NCI-H2081 (cell line): Measurements from ENCODE around the gene TAGLN.

ENCODE experiments used
- DNase-seq, 2 experiments: peaks; one replicate each; lab custom pipeline; 2025; lab: John Stamatoyannopoulos, UW

The TAGLN gene

GRCh38 chr11:117199053-117199915 is at the start of gene TAGLN:
Gene TAGLN (plus strand): TSS chr11:117199370. CDS start chr11:117203014, 3,644 bp downstream.
- no peak for DNase-seq

DNA sequence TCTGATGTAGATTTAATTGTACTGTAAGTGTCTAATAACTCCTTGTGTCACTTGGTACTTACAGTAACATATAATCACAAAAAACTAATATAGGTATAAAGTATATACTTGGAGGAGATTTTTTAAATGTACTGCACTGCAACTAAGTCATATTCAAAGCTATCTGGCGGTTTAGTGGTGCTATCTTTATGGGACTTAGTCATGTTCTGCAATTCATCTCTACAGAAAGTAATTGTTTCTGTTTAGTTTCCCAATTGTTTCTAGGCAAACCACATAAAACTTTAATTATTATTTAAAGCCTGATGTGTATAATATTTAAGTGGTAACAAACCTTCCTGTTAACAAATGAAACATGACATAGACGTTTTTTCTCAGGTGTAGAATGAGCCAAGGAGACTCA is 47.1 kb upstream of the TAGLN start:
- no peak for DNase-seq

DNA sequence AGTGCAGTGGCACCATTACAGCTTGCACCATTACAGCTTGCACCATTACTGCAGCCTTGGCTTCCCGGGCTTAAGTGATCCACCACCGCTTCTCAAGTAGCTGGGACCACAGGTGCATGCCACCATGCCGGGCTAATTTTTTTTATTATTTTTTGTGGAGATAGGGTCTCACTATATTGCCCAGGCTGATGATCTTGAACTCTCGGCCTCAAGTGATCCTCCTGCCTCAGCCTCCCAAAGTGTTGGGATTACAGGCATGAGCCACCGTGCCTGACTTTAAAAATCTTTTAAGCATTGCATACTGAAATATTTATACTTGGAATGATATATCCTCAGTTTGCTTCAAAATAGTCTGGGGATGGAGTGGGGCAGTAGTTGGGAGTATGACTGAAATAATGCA is 44.7 kb upstream of the TAGLN start:
- no peak for DNase-seq

DNA sequence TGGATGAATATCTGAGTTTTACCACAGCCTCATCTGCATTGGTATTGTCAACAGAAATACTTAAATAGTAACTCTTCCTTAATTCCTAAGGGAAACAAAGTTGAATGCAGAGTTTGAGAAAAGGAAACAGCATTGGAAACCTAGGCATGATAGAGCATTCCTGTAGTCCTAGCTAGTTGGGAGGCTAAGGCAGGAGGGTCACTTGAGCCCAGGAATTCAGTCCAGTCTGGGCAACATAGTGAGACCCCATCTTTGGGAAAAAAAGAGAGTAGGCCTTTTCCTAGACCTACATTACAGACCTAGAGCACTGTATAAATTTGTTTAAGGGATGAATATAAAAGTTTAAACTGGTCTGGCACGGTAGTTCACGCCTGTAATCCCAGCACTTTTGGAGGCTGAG is 41.7 kb upstream of the TAGLN start:
- no peak for DNase-seq

GRCh38 chr11:117159892-117160291 is 39.3 kb upstream of the TAGLN start:
- DNase-seq = no peak

- no peak for DNase-seq
Measured at GRCh38 chr11:117160826-117161225, 38.3 kb upstream of the TAGLN start.

- DNase-seq = no peak
Measured at GRCh38 chr11:117166491-117166890, 32.7 kb upstream of the TAGLN start.

- no peak for DNase-seq
Measured at GRCh38 chr11:117169736-117170135, 29.4 kb upstream of the TAGLN start.

- no peak for DNase-seq
Measured at GRCh38 chr11:117170210-117170609, 29.0 kb upstream of the TAGLN start.

DNA sequence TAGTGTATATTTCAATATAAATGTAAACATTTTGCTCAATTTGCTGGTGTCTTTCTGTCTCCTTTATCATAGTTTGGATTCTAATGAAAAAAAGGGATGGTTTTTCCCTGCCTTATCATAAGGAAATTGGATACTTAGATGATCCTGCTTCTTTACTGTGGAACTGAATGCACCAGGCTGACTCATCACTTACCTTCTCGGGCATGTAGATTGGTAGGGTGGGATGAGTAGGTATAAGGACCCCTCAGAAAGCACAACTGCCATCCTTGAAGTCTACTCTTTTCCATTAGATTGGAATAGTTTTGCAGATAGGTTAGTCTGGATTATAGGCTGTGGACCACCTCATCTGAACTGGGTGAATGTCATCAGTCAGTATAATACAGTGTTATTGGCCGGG is 28.2 kb upstream of the TAGLN start:
- no peak for DNase-seq

DNA sequence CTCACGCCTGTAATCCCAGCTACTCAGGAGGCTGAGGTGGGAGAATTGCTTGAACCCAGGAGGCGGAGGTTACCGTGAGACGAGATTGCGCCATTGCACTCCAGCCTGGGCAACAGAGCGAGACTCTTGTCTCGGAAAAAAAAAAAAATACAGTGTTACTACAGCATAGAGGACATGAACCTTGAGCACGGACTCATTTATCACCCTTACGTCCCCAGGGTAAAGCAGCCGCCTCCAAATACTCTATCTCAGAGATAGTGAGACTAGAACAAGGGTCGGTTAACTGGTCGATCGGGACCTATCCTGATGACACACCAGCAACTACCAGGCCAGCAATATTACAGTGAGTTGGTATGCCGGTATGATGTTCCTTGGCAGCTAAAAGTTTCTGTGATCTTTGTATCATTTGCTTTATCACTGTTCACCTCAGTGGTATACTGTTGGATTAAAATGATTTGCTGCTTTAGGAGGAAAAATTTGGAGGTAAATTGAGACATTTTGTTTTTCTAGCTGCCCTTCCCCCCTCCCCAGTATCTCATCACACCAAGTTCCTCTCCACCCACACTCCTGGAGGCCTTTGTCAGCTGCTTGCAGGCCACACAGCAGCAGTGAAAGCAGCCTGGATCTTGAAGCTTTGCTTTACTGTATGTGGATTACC is 27.6 kb upstream of the TAGLN start:
- no peak for DNase-seq

- DNase-seq = no peak
Measured at GRCh38 chr11:117172724-117173421, 26.3 kb upstream of the TAGLN start.

- DNase-seq = no peak
Measured at GRCh38 chr11:117175104-117175503, 24.1 kb upstream of the TAGLN start.

DNA sequence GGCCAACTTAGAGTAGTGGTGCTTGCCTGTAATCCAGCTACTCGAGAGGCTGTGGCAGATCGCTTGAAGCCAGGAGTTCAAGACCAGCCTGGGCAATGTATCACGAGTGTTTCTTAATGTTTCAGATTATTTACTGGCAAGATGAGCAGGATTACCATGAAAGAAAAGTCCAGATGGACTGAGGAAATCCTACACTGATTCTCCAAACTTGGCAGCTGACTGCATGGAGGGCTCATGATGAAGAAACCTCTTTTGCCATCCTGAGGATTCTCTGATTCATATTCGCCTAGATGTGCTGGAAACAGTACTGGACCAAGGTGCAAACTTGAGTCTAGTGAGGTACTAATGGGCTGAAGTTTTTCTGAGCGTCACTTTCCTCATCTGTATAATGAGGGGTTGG is 23.4 kb upstream of the TAGLN start:
- no peak for DNase-seq

GRCh38 chr11:117176186-117176585 is 23.0 kb upstream of the TAGLN start:
- no peak for DNase-seq

- DNase-seq = no peak
Measured at GRCh38 chr11:117177534-117178209, 21.5 kb upstream of the TAGLN start.

- DNase-seq = peak; percentile 86 to 92
Measured at GRCh38 chr11:117178210-117179034, 20.7 kb upstream of the TAGLN start, which contains the start of gene SIDT2. Gene SIDT2 (plus strand): TSS chr11:117178743. CDS start chr11:117179264, 521 bp downstream.

DNA sequence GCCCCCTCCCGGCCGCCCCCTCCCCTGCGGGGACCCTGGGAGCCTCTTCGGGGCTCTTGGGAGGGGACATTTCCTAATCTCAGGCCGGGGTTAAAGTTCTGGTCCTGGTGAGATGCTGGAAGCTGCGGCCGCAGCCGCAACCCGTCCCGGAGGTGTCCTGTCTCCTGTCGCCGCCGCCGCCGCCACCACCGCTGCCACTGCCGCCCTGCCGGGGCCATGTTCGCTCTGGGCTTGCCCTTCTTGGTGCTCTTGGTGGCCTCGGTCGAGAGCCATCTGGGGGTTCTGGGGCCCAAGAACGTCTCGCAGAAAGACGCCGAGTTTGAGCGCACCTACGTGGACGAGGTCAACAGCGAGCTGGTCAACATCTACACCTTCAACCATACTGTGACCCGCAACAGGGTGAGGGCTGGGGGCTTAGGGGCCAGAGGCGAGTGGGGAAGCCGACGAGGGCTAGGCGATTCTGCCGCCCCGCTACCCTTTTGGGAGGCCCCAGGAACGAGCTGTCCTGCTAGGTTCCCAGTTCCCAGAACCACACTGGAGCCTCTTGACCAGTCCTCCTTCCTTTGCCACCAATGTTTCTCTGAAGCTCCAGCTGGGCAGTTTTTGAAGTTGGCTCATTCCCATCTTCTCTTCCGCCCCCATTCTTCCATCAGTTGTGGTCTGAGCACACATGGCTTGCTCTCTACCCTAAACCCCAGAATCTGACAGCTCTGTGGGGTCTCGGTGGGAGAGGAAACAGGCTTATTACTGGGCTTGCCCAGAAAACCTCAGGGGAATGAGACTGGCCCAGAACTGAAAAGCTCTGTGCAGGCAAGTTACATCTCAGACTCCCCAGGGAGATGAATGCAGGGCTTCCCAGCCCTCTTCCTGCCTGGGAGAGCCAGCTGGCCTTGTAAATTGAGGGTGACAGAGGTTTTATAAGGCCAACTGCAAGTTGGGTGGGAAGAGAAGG is 19.8 kb upstream of the TAGLN start:
- peak in 1 of 2 experiments; percentile 41 for DNase-seq

- DNase-seq = no peak
Measured at GRCh38 chr11:117180020-117180419, 19.1 kb upstream of the TAGLN start.
